NB4 (cell line): ENCODE results near the gene ATXN3L.
"Not testable (repeated sequence)": the region's sequence is repeated elsewhere in the genome, so short reads cannot be mapped to it uniquely, and the experiment has no call there.

Experiments used
- DNase-seq: peaks from one replicate; pipeline ENCODE4 v3.0.0; 2010; ENCODE audit warnings: low read depth
- H3K4me3 ChIP-seq: one replicate; pipeline ENCODE4 v1.5.1; 2011; ENCODE audit warnings: mild to moderate bottlenecking, low read depth, low read length, moderate library complexity
- CTCF ChIP-seq: IDR thresholded peaks from one replicate; pipeline ENCODE4 v1.5.1; 2012; ENCODE audit warnings: low read depth, low read length
- MAX ChIP-seq: IDR thresholded peaks from 2 replicates; pipeline ENCODE4 v1.6.1; 2011; ENCODE audit warnings: low read depth, low read length
- MYC ChIP-seq: IDR thresholded peaks from 2 replicates; pipeline ENCODE4 v1.6.1; 2011; ENCODE audit warnings: low read depth, low read length
- POLR2A ChIP-seq: IDR thresholded peaks from 2 replicates; pipeline ENCODE4 v1.6.1; 2011; ENCODE audit warnings: mild to moderate bottlenecking; ENCODE audit not compliant: insufficient read length; ENCODE audit errors: extremely low read depth

The ATXN3L gene

GRCh38 chrX:13307041-13307440 is 12.8 kb downstream of the ATXN3L start:
- DNase-seq = no peak
- TF ChIP-seq CTCF (no peak), MAX (no peak), POLR2A (no peak), MYC (no peak)
- H3K4me3 ChIP-seq = no peak overlapping the region

- no peak for DNase-seq
- TF ChIP-seq MAX = no peak
- TF ChIP-seq CTCF = no peak
- H3K4me3 ChIP-seq = no peak overlapping the region
Measured at GRCh38 chrX:13305108-13305507, 14.7 kb downstream of the ATXN3L start.

- DNase-seq = no peak
- no peak for TF ChIP-seq CTCF
- no peak for TF ChIP-seq MYC
- no peak for TF ChIP-seq POLR2A
- no peak for TF ChIP-seq MAX
- H3K4me3 ChIP-seq = no peak overlapping the region
Measured at GRCh38 chrX:13304052-13304451, 15.8 kb downstream of the ATXN3L start.

- DNase-seq, H3K4me3 ChIP-seq: not testable (repeated sequence)
Measured at GRCh38 chrX:13303248-13303647, 16.6 kb downstream of the ATXN3L start.

GRCh38 chrX:13298836-13299235 is 21.0 kb downstream of the ATXN3L start:
- no peak overlapping the region for H3K4me3 ChIP-seq
- no peak for DNase-seq
- TF ChIP-seq MAX (no peak), CTCF (no peak), POLR2A (no peak), MYC (no peak)

- H3K4me3 ChIP-seq = no peak overlapping the region
- TF ChIP-seq CTCF (no peak), POLR2A (no peak), MAX (no peak), MYC (no peak)
- no peak for DNase-seq
Measured at GRCh38 chrX:13295841-13296240, 24.0 kb downstream of the ATXN3L start.
